Endothelial cell of umbilical vein (primary cell): Measurements from ENCODE around the gene LTBP1. TPM values are rescaled to one million over a fixed set of nuclear protein-coding genes. Genes with fewer than 3 reads are reported as not detected.

Experiments
- BruUV-seq: library from RNA; stranded (reverse); fragments of 400-500 nt; replicated peaks from 2 replicates; lab custom pipeline; 2021; lab: Mats Ljungman, UMichigan
- CTCF ChIA-PET: fragments of 300-600, 350-600 bp; sonication (Branson Sonifier 250); formaldehyde crosslinking; loops from one replicate; lab custom pipeline; 2021; ENCODE audit warnings: antibody characterized with exemption, inconsistent platforms; lab: Charles Lee
- POLR2A ChIA-PET: fragments of 300-600, 350-600 bp; sonication (Branson Sonifier 250); formaldehyde crosslinking; loops from one replicate; lab custom pipeline; 2021; ENCODE audit warnings: antibody characterized with exemption, inconsistent platforms; lab: Charles Lee
- DNase-seq: peaks from one replicate; pipeline ENCODE4 v3.0.0-alpha.2; 2011; ENCODE audit warnings: low read depth, low spot score
- FAIRE-seq: peaks from 2 replicates; lab custom pipeline; 2011; peaks lifted over from hg19 to GRCh38; lab: Jason Lieb, UNC
- H2AFZ ChIP-seq: 2 replicates; pipeline ENCODE4 v1.6.0; 2012; ENCODE audit warnings: low read depth, low read length, control low read depth, inconsistent platforms
- H3K27ac ChIP-seq: 2 replicates; pipeline ENCODE4 v1.5.1; 2011; ENCODE audit warnings: low read depth, mild to moderate bottlenecking, control low read depth, low read length, moderate library complexity; ENCODE audit not compliant: insufficient read depth
- H3K27me3 ChIP-seq, 2 experiments: 2 replicates each; pipeline versions ENCODE4 v1.6.0 to v1.6.1; 2011; ENCODE audit warnings: low read length in 2 of 2, mixed read lengths in 1 of 2; ENCODE audit not compliant: control insufficient read depth in 2 of 2, insufficient read depth in 2 of 2
- H3K36me3 ChIP-seq, 2 experiments: 2 replicates in 1 of 2; 3 replicates in 1 of 2; pipeline ENCODE4 v1.5.1; 2011; ENCODE audit warnings: low read length in 2 of 2, mild to moderate bottlenecking in 1 of 2, moderate library complexity in 1 of 2; ENCODE audit not compliant: control insufficient read depth in 2 of 2, insufficient read depth in 2 of 2; ENCODE audit errors: extremely low read depth in 1 of 2
- H3K4me1 ChIP-seq: 3 replicates; pipeline ENCODE4 v1.5.1; 2011; ENCODE audit warnings: mild to moderate bottlenecking, low read length; ENCODE audit not compliant: control insufficient read depth, insufficient read depth; ENCODE audit errors: extremely low read depth
- H3K4me2 ChIP-seq: 2 replicates; pipeline ENCODE4 v1.6.1; 2011; ENCODE audit warnings: low read length, control low read depth, mixed read lengths; ENCODE audit not compliant: insufficient read depth
- H3K4me3 ChIP-seq, 3 experiments: fragments of 200-600 bp in 1 of 3; sonication (generic), shearing (Covaris generic) in 1 of 3; replicated peaks in 1 of 3; 2 replicates each; pipeline ENCODE4 v1.5.1; 2011 to 2016; ENCODE audit warnings: control low read depth in 3 of 3, low read length in 3 of 3, mild to moderate bottlenecking in 2 of 3, inconsistent platforms in 1 of 3, low read depth in 1 of 3, moderate library complexity in 1 of 3; ENCODE audit not compliant: insufficient read depth in 1 of 3
- H3K79me2 ChIP-seq: 2 replicates; pipeline ENCODE4 v1.6.0; 2012; ENCODE audit warnings: low read length, inconsistent platforms; ENCODE audit not compliant: control insufficient read depth, insufficient read depth
- H3K9ac ChIP-seq: replicated peaks from 2 replicates; pipeline ENCODE3; 2011; ENCODE audit warnings: low read length, control low read depth; ENCODE audit not compliant: insufficient read depth; ENCODE audit errors: extremely low read depth
- H3K9me1 ChIP-seq: replicated peaks from 3 replicates; pipeline ENCODE4 v1.6.0; 2011; ENCODE audit warnings: mild to moderate bottlenecking, low read length; ENCODE audit not compliant: control insufficient read depth, insufficient read depth; ENCODE audit errors: extremely low read depth
- H3K9me3 ChIP-seq: replicated peaks from 2 replicates; pipeline ENCODE4 v1.5.1; 2012; ENCODE audit warnings: low read length, inconsistent platforms; ENCODE audit not compliant: control insufficient read depth, insufficient read depth
- H4K20me1 ChIP-seq: replicated peaks from 2 replicates; pipeline ENCODE3; 2011; ENCODE audit warnings: mild to moderate bottlenecking, low read length; ENCODE audit not compliant: control insufficient read depth, insufficient read depth; ENCODE audit errors: extremely low read depth
- EZH2 ChIP-seq: IDR thresholded peaks from 2 replicates; pipeline ENCODE4 v1.6.1; 2012; ENCODE audit warnings: borderline replicate concordance, low read depth, mild to moderate bottlenecking, moderate library complexity, low read length, inconsistent platforms; ENCODE audit not compliant: severe bottlenecking
- FOS ChIP-seq: IDR thresholded peaks from 2 replicates; pipeline ENCODE4 v1.6.1; 2011; ENCODE audit warnings: mild to moderate bottlenecking, low read length, moderate library complexity, borderline replicate concordance; ENCODE audit not compliant: insufficient read depth
- GATA2 ChIP-seq: IDR thresholded peaks from 2 replicates; pipeline ENCODE4 v1.7.0; 2011; ENCODE audit warnings: low read depth, mild to moderate bottlenecking, moderate library complexity, mixed read lengths, low read length; ENCODE audit not compliant: insufficient read length, insufficient read depth
- JUN ChIP-seq: IDR thresholded peaks from 2 replicates; pipeline ENCODE4 v1.6.1; 2011; ENCODE audit warnings: borderline replicate concordance, low read depth; ENCODE audit not compliant: insufficient read length, insufficient read depth
- MYC ChIP-seq: IDR thresholded peaks from one replicate; pipeline ENCODE4 v1.6.1; 2011; ENCODE audit warnings: mild to moderate bottlenecking, low read depth, low read length
- POLR2A ChIP-seq: IDR thresholded peaks from 2 replicates; pipeline ENCODE4 v1.6.1; 2012; ENCODE audit warnings: low read depth, mild to moderate bottlenecking, control low read depth, low read length
- POLR2AphosphoS5 ChIP-seq: IDR thresholded peaks from 2 replicates; pipeline ENCODE4 v1.6.1; 2012; ENCODE audit warnings: low read depth, mild to moderate bottlenecking, control low read depth, low read length, moderate library complexity; ENCODE audit not compliant: insufficient read depth
- dilution Hi-C: fragments of 300-500 bp; cut with MboI; formaldehyde crosslinking; loops from one replicate; pipeline ENCODE4 v1.15.0; 2019; ENCODE audit warnings: low sequenced_read_pairs; ENCODE audit not compliant: extremely low pct_ligation_motif_present
- intact Hi-C: fragments of 100-400 bp; cut with micrococcal nuclease; formaldehyde crosslinking; loops from one replicate; pipeline ENCODE4 v1.10.0; 2022
- polyA plus RNA-seq, 4 experiments: library from polyadenylated mRNA; depleted of rRNA in 3 of 4; stranded (reverse) in 3 of 4; unstranded in 1 of 4; fragments of >200 nt; gene quantifications; 2 replicates each; pipeline versions ENCODE4 v1.2.1 to v1.2.3, GENCODE V29; 2011 to 2012; ENCODE audit warnings: missing spikeins in 1 of 4
- total RNA-seq: library from RNA; stranded (reverse); gene quantifications from 2 replicates; pipeline ENCODE4 v1.2.3, GENCODE V29; 2021
- TF ChIP-seq, protein P1 (sequence below): IDR thresholded peaks from 2 replicates; pipeline ENCODE4 v1.6.1; 2011; ENCODE audit not compliant: insufficient read depth, insufficient read length
- TF ChIP-seq, protein P2 (sequence below), 2 donors: IDR thresholded peaks; 1 replicate in 1 of 2; 2 replicates in 1 of 2; pipeline ENCODE4 v1.5.1; 2011; ENCODE audit warnings: low read length in 2 of 2, mild to moderate bottlenecking in 2 of 2, moderate library complexity in 2 of 2, control low read depth in 1 of 2, inconsistent platforms in 1 of 2, low read depth in 1 of 2; ENCODE audit not compliant: insufficient read depth in 1 of 2; ENCODE audit errors: extremely low read depth in 1 of 2

Gene LTBP1
- total and polyA plus RNA-seq, 2 donors (not counting 3 experiments of a cell fraction or from before 2014, with no cell fraction given), result 57.4 to 68.2 TPM

DNA sequence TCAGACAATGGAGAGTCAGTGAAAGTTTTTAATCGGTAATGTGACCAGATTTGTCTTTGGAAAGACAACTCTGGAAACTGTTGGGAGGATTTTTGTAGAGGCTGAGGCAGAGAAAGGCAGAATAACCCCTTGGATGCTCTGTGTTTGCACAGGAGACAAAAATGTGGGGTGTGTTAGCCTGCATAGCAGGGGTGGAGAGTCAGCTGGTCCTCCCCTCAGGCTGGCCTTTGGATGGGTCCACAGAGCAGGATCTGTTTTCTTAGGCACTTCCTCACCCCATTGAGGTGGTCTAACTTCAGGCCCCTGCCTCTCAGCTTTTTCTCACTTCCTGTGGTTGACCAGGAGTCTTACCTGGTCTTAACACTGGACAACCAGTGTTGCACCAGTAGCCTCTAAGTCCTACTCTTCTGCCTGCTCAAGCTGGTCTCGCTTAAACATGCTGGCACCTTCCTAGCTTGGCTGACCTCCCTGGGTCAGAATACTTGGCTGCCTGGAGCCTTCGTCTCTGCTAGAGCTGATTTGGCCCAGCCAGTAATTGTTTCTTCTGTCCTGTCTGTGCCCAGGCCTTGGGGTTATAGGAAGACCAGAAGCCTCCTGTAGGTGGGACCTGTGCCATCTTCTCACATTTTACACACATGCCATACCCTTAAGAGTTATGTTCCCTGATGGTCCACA lies 269.9 kb downstream of the LTBP1 start:
- Histone ChIP-seq H4K20me1 (no peaks in the 10 kb centered on the region), H2AFZ (no peak overlapping the region), H3K4me3 (no peak overlapping the region), H3K79me2 (no peaks in the 10 kb centered on the region), H3K4me2 (no peak overlapping the region), H3K27me3 (no peaks in the 10 kb centered on the region), H3K36me3 (no peaks in the 10 kb centered on the region), H3K9me3 (no peaks in the 10 kb centered on the region), H3K9ac (no peak overlapping the region), H3K9me1 (no peaks in the 10 kb centered on the region), H3K4me1 (peaks cover 57% of the 10 kb centered on the region), H3K27ac (no peak overlapping the region)
- FAIRE-seq, result no peak
- BruUV-seq, result no TSS peak
- dilution Hi-C loops, result no loop called here
- intact Hi-C loops, result no loop called here
- peak; percentile 56 for DNase-seq
- TF ChIP-seq, protein P1, sequence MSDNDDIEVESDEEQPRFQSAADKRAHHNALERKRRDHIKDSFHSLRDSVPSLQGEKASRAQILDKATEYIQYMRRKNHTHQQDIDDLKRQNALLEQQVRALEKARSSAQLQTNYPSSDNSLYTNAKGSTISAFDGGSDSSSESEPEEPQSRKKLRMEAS, result no peak
- no peak for TF ChIP-seq POLR2AphosphoS5
- no peak for TF ChIP-seq EZH2
- TF ChIP-seq JUN, result no peak
- TF ChIP-seq FOS, result no peak
- TF ChIP-seq GATA2, result no peak
- no peak for TF ChIP-seq MYC
- TF ChIP-seq, protein P2, sequence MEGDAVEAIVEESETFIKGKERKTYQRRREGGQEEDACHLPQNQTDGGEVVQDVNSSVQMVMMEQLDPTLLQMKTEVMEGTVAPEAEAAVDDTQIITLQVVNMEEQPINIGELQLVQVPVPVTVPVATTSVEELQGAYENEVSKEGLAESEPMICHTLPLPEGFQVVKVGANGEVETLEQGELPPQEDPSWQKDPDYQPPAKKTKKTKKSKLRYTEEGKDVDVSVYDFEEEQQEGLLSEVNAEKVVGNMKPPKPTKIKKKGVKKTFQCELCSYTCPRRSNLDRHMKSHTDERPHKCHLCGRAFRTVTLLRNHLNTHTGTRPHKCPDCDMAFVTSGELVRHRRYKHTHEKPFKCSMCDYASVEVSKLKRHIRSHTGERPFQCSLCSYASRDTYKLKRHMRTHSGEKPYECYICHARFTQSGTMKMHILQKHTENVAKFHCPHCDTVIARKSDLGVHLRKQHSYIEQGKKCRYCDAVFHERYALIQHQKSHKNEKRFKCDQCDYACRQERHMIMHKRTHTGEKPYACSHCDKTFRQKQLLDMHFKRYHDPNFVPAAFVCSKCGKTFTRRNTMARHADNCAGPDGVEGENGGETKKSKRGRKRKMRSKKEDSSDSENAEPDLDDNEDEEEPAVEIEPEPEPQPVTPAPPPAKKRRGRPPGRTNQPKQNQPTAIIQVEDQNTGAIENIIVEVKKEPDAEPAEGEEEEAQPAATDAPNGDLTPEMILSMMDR (IDR thresholded peaks at IDR 0.05; ENCODE audit: extremely low read depth in 1 of 2, insufficient read depth in 1 of 2, low read depth in 1 of 2, low read length in 2 of 2), result no peak
- no peak for TF ChIP-seq POLR2A
- POLR2A ChIA-PET, result no interaction called here
- CTCF ChIA-PET, result no interaction called here
